ENCODE data around the gene VPS13D.

DNA sequence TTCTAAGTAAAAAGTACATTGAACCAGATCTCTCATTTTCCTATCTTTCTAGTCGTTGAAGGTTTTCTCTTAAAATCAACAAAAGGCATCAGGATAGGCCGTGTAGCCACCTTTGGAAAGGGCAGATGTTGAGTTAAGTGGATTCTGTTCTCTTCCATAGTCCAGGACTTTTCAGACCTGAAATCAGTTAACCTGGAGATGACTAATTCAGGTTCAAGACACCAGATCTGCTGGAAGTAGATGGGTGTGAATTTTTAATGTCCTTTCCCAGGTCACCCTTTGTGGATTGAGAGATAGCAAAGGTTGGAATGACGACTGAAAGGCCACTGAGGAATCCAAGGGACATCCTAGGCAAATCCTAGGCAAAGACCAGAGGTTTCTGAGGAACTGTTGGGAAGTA is 215.4 kb downstream of the VPS13D start:
- TF ChIP-seq, protein P1, sequence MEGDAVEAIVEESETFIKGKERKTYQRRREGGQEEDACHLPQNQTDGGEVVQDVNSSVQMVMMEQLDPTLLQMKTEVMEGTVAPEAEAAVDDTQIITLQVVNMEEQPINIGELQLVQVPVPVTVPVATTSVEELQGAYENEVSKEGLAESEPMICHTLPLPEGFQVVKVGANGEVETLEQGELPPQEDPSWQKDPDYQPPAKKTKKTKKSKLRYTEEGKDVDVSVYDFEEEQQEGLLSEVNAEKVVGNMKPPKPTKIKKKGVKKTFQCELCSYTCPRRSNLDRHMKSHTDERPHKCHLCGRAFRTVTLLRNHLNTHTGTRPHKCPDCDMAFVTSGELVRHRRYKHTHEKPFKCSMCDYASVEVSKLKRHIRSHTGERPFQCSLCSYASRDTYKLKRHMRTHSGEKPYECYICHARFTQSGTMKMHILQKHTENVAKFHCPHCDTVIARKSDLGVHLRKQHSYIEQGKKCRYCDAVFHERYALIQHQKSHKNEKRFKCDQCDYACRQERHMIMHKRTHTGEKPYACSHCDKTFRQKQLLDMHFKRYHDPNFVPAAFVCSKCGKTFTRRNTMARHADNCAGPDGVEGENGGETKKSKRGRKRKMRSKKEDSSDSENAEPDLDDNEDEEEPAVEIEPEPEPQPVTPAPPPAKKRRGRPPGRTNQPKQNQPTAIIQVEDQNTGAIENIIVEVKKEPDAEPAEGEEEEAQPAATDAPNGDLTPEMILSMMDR (IDR thresholded peaks at IDR 0.05): no peak
- TF ChIP-seq POLR2A (IDR thresholded peaks at IDR 0.05): no peak

All from Peyer's patch (tissue), 4 donors.